ENCODE results near the gene TRERF1. TPM values are rescaled to one million over a fixed set of nuclear protein-coding genes. Genes with fewer than 3 reads are reported as not detected.

Gene TRERF1
- total and polyA plus RNA-seq, 2 of the 4 experiments (the other 2 are of a cell fraction) = 6.3 to 9.9 TPM

GRCh38 chr6:42431877-42432276 lies 19.8 kb downstream of the TRERF1 start:
- no CpG with 5 or more reads among the region's 3 CpGs for WGBS, 2 experiments (ENCODE audit: extremely low coverage in 2 of 2, insufficient read length in 1 of 2)
- Histone ChIP-seq H4K91ac (ENCODE audit: insufficient read depth, low read depth, low read length) (no peak overlapping the region), H2AK5ac (ENCODE audit: low read depth, low read length) (no peak overlapping the region), H3K36me3 (ENCODE audit: control insufficient read depth, insufficient read depth, low read length) (peaks cover 4% of the 10 kb centered on the region), H4K8ac (ENCODE audit: low read depth in 2 of 2, low read length in 2 of 2) (no peak overlapping the region), H3K9me3 (ENCODE audit: control insufficient read depth, insufficient read depth, low read length) (peaks cover 8% of the 10 kb centered on the region), H3K9me1 (ENCODE audit: insufficient read depth, low read length) (peaks cover 11% of the 10 kb centered on the region), H2AFZ (replicated peaks; ENCODE audit: low read length, poor library complexity) (no peak overlapping the region), H2BK120ac (ENCODE audit: low read depth, low read length) (no peak overlapping the region), H2BK20ac (ENCODE audit: low read depth, low read length) (no peak overlapping the region), H3K79me1 (ENCODE audit: low read depth in 1 of 2, low read length in 2 of 2) (peaks cover 53 to 65% of the 10 kb centered on the region in 2 experiments), H2BK5ac (ENCODE audit: low read depth, low read length, poor library complexity, severe bottlenecking) (no peak overlapping the region), H3K4me1 (ENCODE audit: control insufficient read depth, insufficient read depth, low read length) (peaks cover 12% of the 10 kb centered on the region), H3K27me3 (ENCODE audit: control insufficient read depth, insufficient read depth, low read length) (no peaks in the 10 kb centered on the region), H3K14ac (replicated peaks; ENCODE audit: low read depth, low read length) (no peak overlapping the region), H3K9ac (ENCODE audit: low read depth, low read length) (no peak overlapping the region), H2BK15ac (ENCODE audit: low read depth, low read length) (no peak overlapping the region), H4K5ac (ENCODE audit: low read depth, low read length) (no peak overlapping the region), H3K27ac (ENCODE audit: insufficient read depth, low read length) (no peak overlapping the region), H3K4ac (ENCODE audit: low read depth, low read length) (no peak overlapping the region), H3K18ac (ENCODE audit: low read depth, low read length) (no peak overlapping the region), H3K4me2 (ENCODE audit: low read depth, low read length) (no peak overlapping the region), H3K4me3 (ENCODE audit: insufficient read depth, low read depth, low read length) (no peak overlapping the region), H2AK9ac (replicated peaks; ENCODE audit: low read depth, low read length, poor library complexity) (no peak overlapping the region), H3K56ac (ENCODE audit: extremely low read depth, insufficient read depth, low read length) (no peak overlapping the region), H3K23ac (ENCODE audit: low read depth, low read length) (no peak overlapping the region), H4K20me1 (ENCODE audit: insufficient read depth, low read length) (peaks cover 23% of the 10 kb centered on the region)
- dilution Hi-C loops (cut with HindIII; ENCODE audit: low sequenced_read_pairs, unreplicated experiment) (no loop called here), in situ Hi-C loops (cut with MboI; ENCODE audit: low sequenced_read_pairs) (no loop called here), intact Hi-C loops (cut with micrococcal nuclease) (no loop called here)
- ATAC-seq (ENCODE audit: low read depth) (no peak), DNase-seq (no peak)
- TF ChIP-seq CEBPB (IDR thresholded peaks at IDR 0.05; ENCODE audit: low read depth, low read length) = no peak
- no peak for TF ChIP-seq RAD21 (IDR thresholded peaks at IDR 0.05; ENCODE audit: low read length)
- no peak for TF ChIP-seq ELK1 (IDR thresholded peaks at IDR 0.05; ENCODE audit: borderline replicate concordance, low read depth, low read length)
- no peak for TF ChIP-seq RFX5 (IDR thresholded peaks at IDR 0.05; ENCODE audit: low read depth, low read length)
- no peak for TF ChIP-seq CTCF (conservative IDR thresholded peaks at IDR 0.05; ENCODE audit: low read depth, low read length)
- no peak for TF ChIP-seq MAZ (IDR thresholded peaks at IDR 0.05; ENCODE audit: borderline replicate concordance, low read depth, low read length)
- TF ChIP-seq BHLHE40 (IDR thresholded peaks at IDR 0.05; ENCODE audit: low read depth, low read length) = no peak
- no peak for TF ChIP-seq POLR2A (IDR thresholded peaks at IDR 0.05; ENCODE audit: low read depth, low read length)
- TF ChIP-seq MAFK (IDR thresholded peaks at IDR 0.05; ENCODE audit: low read depth, low read length) = no peak
- no peak for TF ChIP-seq SMC3 (IDR thresholded peaks at IDR 0.05; ENCODE audit: low read depth, low read length)
- no peak for TF ChIP-seq RCOR1 (IDR thresholded peaks at IDR 0.05; ENCODE audit: insufficient replicate concordance, low read length)
- TF ChIP-seq NFE2L2 (IDR thresholded peaks at IDR 0.05; ENCODE audit: low read depth, low read length) = no peak
- no peak for TF ChIP-seq MXI1 (IDR thresholded peaks at IDR 0.05; ENCODE audit: borderline replicate concordance, low read depth, low read length)
- BruUV-seq (replicated peaks) = no TSS peak
- ChIA-PET CTCF (interaction anchor here (1.1 kb wide), 1 partner anchor 18 kb away, joined by 3 read pairs; no protein-coding TSS in a partner anchor), POLR2A (ENCODE audit: unreplicated experiment) (no interaction called here)

All from IMR-90 (cell line).